Pancreas (tissue), 10 donors: ENCODE results near the gene SQSTM1. TPM values are rescaled to one million over a fixed set of nuclear protein-coding genes. Genes with fewer than 3 reads are reported as not detected.

ENCODE experiments used
- ATAC-seq, 4 donors: fragments of 200-7000 bp; cut with Tn5 transposase; one replicate each; pipeline versions ENCODE4 v1.8.0 to v1.9.1; 2020; ENCODE audit warnings: mild to moderate bottlenecking in 4 of 4, moderate library complexity in 4 of 4
- DNase-seq, 6 donors: peaks; one replicate each; pipeline ENCODE4 v3.0.0-alpha.2; 2020
- FAIRE-seq: peaks from 2 replicates; lab custom pipeline; 2012; peaks lifted over from hg19 to GRCh38; lab: Jason Lieb, UNC
- H3K27ac ChIP-seq, 4 donors: fragments of 200-600 bp; sonication (generic); 1 replicate in 3 of 4; 2 replicates in 1 of 4; pipeline versions ENCODE4 v1.5.0 to v1.8.0; 2020
- H3K27me3 ChIP-seq, 4 donors: fragments of 200-600 bp; one replicate each; pipeline ENCODE4 v1.8.0; 2021
- H3K36me3 ChIP-seq, 3 donors: fragments of 200-600 bp; sonication (generic) in 1 of 3; one replicate each; pipeline versions ENCODE4 v1.5.0 to v1.8.0; 2020 to 2021
- H3K4me1 ChIP-seq, 3 donors: fragments of 200-600 bp; one replicate each; pipeline ENCODE4 v1.8.0; 2021
- H3K4me3 ChIP-seq, 4 donors: fragments of 200-600 bp; sonication (generic) in 2 of 4; one replicate each; pipeline versions ENCODE4 v1.5.0 to v1.8.0; 2020 to 2021
- H3K9me3 ChIP-seq, 4 donors: fragments of 200-600 bp; one replicate each; pipeline ENCODE4 v1.8.0; 2021
- CTCF ChIP-seq, 4 donors: fragments of 200-600 bp; sonication (generic) in 3 of 4; IDR thresholded peaks; one replicate each; pipeline versions ENCODE4 v1.5.0 to v1.8.0; 2021; ENCODE audit warnings: antibody characterized with exemption in 4 of 4
- WGBS, 2 donors: extraction: QIAGEN DNeasy Blood & Tissue Kit; methylation state at CpG; one replicate each; pipeline ENCODE4 v1.1.7; 2013; 5-methylcytosine and 5-hydroxymethylcytosine counted together
- intact Hi-C, 3 donors: fragments of 100-400 bp; cut with DNase I; formaldehyde crosslinking; loops; one replicate each; pipeline versions ENCODE4 v1.11.1 to v1.14.2; 2022
- polyA plus RNA-seq, 2 donors: library from polyadenylated mRNA; stranded (reverse); fragments of 200-250 nt; gene quantifications; one replicate each; pipeline ENCODE4 v1.2.3, GENCODE V29; 2013
- total RNA-seq, 6 donors: library from RNA; stranded (reverse); fragmentation: NEBNext Ultra II Directional in 4 of 6; extraction: Animal tissue kit (Norgen Biotek cat#: 25700) in 4 of 6; gene quantifications; one replicate each; pipeline versions ENCODE4 v1.2.1 to v1.2.4, GENCODE V29; 2021 to 2023
- donor health status: healthy with polysubstance abuse.
- donor health status: DM: no; HTN: no; CAD: no; lungs with moderate emphysema.
- donor health status: DM: no; HTN: no; CAD: no.
- donor health status: control.
- donor health status: control.
- donor health status: Bipolar disorder and iron deficiency.
- donor health status: DM: yes; HTN: yes; CAD: no.
- donor health status: DM: no; HTN: no; CAD: no.
- donor health status: DM: no; HTN: no; CAD: no.
- donor health status: DM: yes; HTN: yes; CAD: no.

SQSTM1 gene
- total and polyA plus RNA-seq, 8 donors = 125 to 261 (median 200) TPM

GRCh38 chr5:179882338-179882737 is 61.6 kb downstream of the SQSTM1 start:
- intact Hi-C loops = no loop called here
- 89 to 97% methylated on average over 4 of the region's 4 CpGs for WGBS, 2 donors
- H3K4me3 ChIP-seq = no peak overlapping the region
- no peak for TF ChIP-seq CTCF (IDR thresholded peaks at IDR 0.05)
- H3K27me3 ChIP-seq = no peaks in the 10 kb centered on the region
- no peak overlapping the region for H3K27ac ChIP-seq
- H3K4me1 ChIP-seq = no peaks in the 10 kb centered on the region
- no peak for ATAC-seq
- FAIRE-seq = no peak
- peaks cover 0 to 36% (median 13%) of the 10 kb centered on the region in 3 donors for H3K36me3 ChIP-seq
- DNase-seq = no peak
- no peaks in the 10 kb centered on the region for H3K9me3 ChIP-seq

GRCh38 chr5:179883163-179883562 is 62.5 kb downstream of the SQSTM1 start:
- H3K9me3 ChIP-seq = no peaks in the 10 kb centered on the region
- FAIRE-seq = no peak

GRCh38 chr5:179885491-179886090 is 64.9 kb downstream of the SQSTM1 start:
- H3K27ac ChIP-seq = no peak overlapping the region
- H3K4me1 ChIP-seq = no peaks in the 10 kb centered on the region
- no peak for TF ChIP-seq CTCF (IDR thresholded peaks at IDR 0.05)
- no peak for ATAC-seq
- peaks cover 0 to 53% (median 18%) of the 10 kb centered on the region in 3 donors for H3K36me3 ChIP-seq
- no peaks in the 10 kb centered on the region for H3K9me3 ChIP-seq
- FAIRE-seq = no peak
- no peak overlapping the region for H3K4me3 ChIP-seq
- intact Hi-C loops = no loop called here
- peak in 1 of 6 donors; percentile 39 for DNase-seq
- H3K27me3 ChIP-seq = no peaks in the 10 kb centered on the region
- 96 to 97% methylated on average over 13 of the region's 13 CpGs for WGBS, 2 donors

More at GRCh38 chr5:179883163-179883562, 62.5 kb downstream of the SQSTM1 start:
- Histone ChIP-seq H3K27ac (no peak overlapping the region), H3K4me3 (no peak overlapping the region), H3K27me3 (no peaks in the 10 kb centered on the region), H3K4me1 (no peaks in the 10 kb centered on the region), H3K36me3 (peaks cover 0 to 38% (median 13%) of the 10 kb centered on the region in 3 donors)
- ATAC-seq = no peak
- 99 to 100% methylated on average over 3 of the region's 3 CpGs for WGBS, 2 donors
- no peak for DNase-seq
- TF ChIP-seq CTCF (IDR thresholded peaks at IDR 0.05) = no peak
- intact Hi-C loops = no loop called here

- no peaks in the 10 kb centered on the region for H3K4me1 ChIP-seq
- ATAC-seq (no peak), DNase-seq (no peak), FAIRE-seq (no peak)
- H3K27ac ChIP-seq = no peak overlapping the region
- H3K9me3 ChIP-seq = no peaks in the 10 kb centered on the region
- no peak for TF ChIP-seq CTCF (IDR thresholded peaks at IDR 0.05)
- 89 to 93% methylated on average over 14 of the region's 14 CpGs for WGBS, 2 donors
- no peaks in the 10 kb centered on the region for H3K27me3 ChIP-seq
- H3K36me3 ChIP-seq = peaks cover 0 to 60% (median 25%) of the 10 kb centered on the region in 3 donors
- H3K4me3 ChIP-seq = no peak overlapping the region
- intact Hi-C loops = no loop called here
Observed at GRCh38 chr5:179886190-179886911, 65.6 kb downstream of the SQSTM1 start.

- ATAC-seq (no peak), DNase-seq (no peak), FAIRE-seq (no peak)
- H3K27ac ChIP-seq = no peak overlapping the region
- no peak for TF ChIP-seq CTCF (IDR thresholded peaks at IDR 0.05)
- intact Hi-C loops = no loop called here
- H3K36me3 ChIP-seq = peaks cover 0 to 66% (median 31%) of the 10 kb centered on the region in 3 donors
- H3K27me3 ChIP-seq = no peaks in the 10 kb centered on the region
- WGBS, 2 donors = 94 to 97% methylated on average over 11 of the region's 11 CpGs
- no peak overlapping the region for H3K4me3 ChIP-seq
- H3K4me1 ChIP-seq = no peaks in the 10 kb centered on the region
- H3K9me3 ChIP-seq = no peaks in the 10 kb centered on the region
Observed at GRCh38 chr5:179887095-179887494, 66.4 kb downstream of the SQSTM1 start.
